AG04450 (cell line): ENCODE measurements around the gene TP53I3. TPM values are rescaled to one million over a fixed set of nuclear protein-coding genes. Genes with fewer than 3 reads are reported as not detected.

Experiments
- CTCF ChIA-PET: fragments of 300-600, 350-600 bp; formaldehyde crosslinking; extraction: SDS; loops from one replicate; lab custom pipeline; 2022; ENCODE audit warnings: antibody characterized with exemption, inconsistent platforms; lab: Charles Lee
- POLR2A ChIA-PET: fragments of 350-600 bp; formaldehyde crosslinking; extraction: SDS; loops from one replicate; lab custom pipeline; 2021; ENCODE audit warnings: antibody characterized with exemption, inconsistent platforms; lab: Yijun Ruan, JAX
- DNase-seq: peaks from one replicate; pipeline ENCODE4 v3.0.0-alpha.2; 2011; ENCODE audit warnings: low read depth, low spot score
- H3K27ac ChIP-seq: one replicate; pipeline ENCODE4 v1.5.1; 2012; ENCODE audit warnings: low read depth, low read length, control low read depth
- H3K27me3 ChIP-seq: one replicate; pipeline ENCODE4 v1.6.0; 2012; ENCODE audit warnings: low read length; ENCODE audit not compliant: control insufficient read depth, insufficient read depth
- H3K4me3 ChIP-seq: 2 replicates; pipeline ENCODE4 v1.5.1; 2011; ENCODE audit warnings: mild to moderate bottlenecking, low read depth, low read length, control low read depth
- H3K9me3 ChIP-seq: 2 replicates; pipeline ENCODE4 v1.5.1; 2012; ENCODE audit warnings: low read length; ENCODE audit not compliant: control insufficient read depth, insufficient read depth
- polyA plus RNA-seq: library from polyadenylated mRNA; depleted of rRNA; stranded (reverse); fragments of >200 nt; gene quantifications from 2 replicates; pipeline ENCODE4 v1.2.3, GENCODE V29; 2011
- TF ChIP-seq, protein P1 (sequence below): IDR thresholded peaks from 2 replicates; pipeline ENCODE4 v1.5.1; 2011; ENCODE audit warnings: low read depth, low read length, control low read depth, inconsistent platforms

TP53I3 gene
- polyA plus RNA-seq, 1 experiment: 44.6 TPM

- TF ChIP-seq, protein P1, sequence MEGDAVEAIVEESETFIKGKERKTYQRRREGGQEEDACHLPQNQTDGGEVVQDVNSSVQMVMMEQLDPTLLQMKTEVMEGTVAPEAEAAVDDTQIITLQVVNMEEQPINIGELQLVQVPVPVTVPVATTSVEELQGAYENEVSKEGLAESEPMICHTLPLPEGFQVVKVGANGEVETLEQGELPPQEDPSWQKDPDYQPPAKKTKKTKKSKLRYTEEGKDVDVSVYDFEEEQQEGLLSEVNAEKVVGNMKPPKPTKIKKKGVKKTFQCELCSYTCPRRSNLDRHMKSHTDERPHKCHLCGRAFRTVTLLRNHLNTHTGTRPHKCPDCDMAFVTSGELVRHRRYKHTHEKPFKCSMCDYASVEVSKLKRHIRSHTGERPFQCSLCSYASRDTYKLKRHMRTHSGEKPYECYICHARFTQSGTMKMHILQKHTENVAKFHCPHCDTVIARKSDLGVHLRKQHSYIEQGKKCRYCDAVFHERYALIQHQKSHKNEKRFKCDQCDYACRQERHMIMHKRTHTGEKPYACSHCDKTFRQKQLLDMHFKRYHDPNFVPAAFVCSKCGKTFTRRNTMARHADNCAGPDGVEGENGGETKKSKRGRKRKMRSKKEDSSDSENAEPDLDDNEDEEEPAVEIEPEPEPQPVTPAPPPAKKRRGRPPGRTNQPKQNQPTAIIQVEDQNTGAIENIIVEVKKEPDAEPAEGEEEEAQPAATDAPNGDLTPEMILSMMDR: no peak
- Histone ChIP-seq H3K27ac (no peak overlapping the region), H3K9me3 (no peaks in the 10 kb centered on the region; the same call in 1 of the 2 replicates), H3K4me3 (no peak overlapping the region), H3K27me3 (no peaks in the 10 kb centered on the region)
- ChIA-PET POLR2A (interaction anchor here (1.3 kb wide), 1 partner anchor 17 kb away, joined by 4 read pairs; no protein-coding TSS in a partner anchor), CTCF (no interaction called here)
- DNase-seq: no peak
These were observed 22.7 kb upstream of the TP53I3 start for GRCh38 chr2:24107336-24107735.

DNA sequence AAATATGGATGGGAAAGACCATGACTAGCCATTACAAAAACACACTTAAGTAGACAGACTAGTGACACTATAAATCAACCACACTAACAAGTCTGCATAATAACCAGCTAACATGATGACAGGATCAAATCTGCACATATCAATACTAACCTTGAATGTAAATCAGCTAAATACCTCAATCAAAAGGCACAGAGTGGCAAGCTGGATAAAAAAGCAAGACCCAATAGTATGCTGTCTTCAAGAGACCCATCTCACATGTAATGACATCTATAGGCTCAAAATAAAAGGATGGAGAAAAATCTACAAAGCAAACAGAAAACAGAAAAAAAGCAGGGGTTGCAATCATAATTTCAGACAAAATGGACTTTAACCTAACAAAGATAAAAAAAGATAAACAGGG, 22.2 kb upstream of the TP53I3 start:
- H3K4me3 ChIP-seq: no peak overlapping the region
- ChIA-PET POLR2A (no interaction called here), CTCF (interaction anchor here (0.6 kb wide), 1 partner anchor 231 kb away, joined by 8 read pairs; no protein-coding TSS in a partner anchor)
- H3K27me3 ChIP-seq: no peaks in the 10 kb centered on the region
- DNase-seq: no peak
- H3K27ac ChIP-seq: no peak overlapping the region
- TF ChIP-seq, protein P1: no peak
- H3K9me3 ChIP-seq: no peaks in the 10 kb centered on the region; the same call in 1 of the 2 replicates

DNA sequence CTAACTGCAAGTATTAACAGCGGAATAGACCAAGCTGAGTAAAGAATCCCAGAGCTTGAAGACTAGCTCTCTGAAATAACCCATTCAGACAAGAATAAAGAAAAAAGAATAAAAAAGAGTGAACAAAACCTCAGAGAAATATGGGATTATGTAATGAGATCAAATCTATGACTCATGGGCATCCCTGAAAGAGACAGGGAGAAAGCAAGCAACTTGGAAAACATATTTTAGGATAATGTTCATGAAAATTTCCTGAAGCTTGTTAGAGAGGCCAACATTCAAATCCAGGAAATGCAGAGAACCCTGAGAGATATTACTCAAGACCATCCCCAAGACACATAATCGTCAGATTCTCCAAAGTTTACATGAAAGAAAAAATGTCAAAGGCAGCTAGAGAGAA, 21.2 kb upstream of the TP53I3 start:
- TF ChIP-seq, protein P1: no peak
- no peak overlapping the region for H3K27ac ChIP-seq
- POLR2A ChIA-PET: interaction anchor here (0.7 kb wide), 1 partner anchor 1256 kb away, joined by 9 read pairs; no protein-coding TSS in a partner anchor
- no peak for DNase-seq
- CTCF ChIA-PET: interaction anchor here (1.0 to 2.0 kb wide), 2 partner anchors 22 to 179 kb away, joined by 3 to 10 read pairs; partner anchors contain the start of genes ATAD2B and TP53I3
- H3K9me3 ChIP-seq: no peaks in the 10 kb centered on the region; the same call in 1 of the 2 replicates
- no peak overlapping the region for H3K4me3 ChIP-seq
- no peaks in the 10 kb centered on the region for H3K27me3 ChIP-seq

DNA sequence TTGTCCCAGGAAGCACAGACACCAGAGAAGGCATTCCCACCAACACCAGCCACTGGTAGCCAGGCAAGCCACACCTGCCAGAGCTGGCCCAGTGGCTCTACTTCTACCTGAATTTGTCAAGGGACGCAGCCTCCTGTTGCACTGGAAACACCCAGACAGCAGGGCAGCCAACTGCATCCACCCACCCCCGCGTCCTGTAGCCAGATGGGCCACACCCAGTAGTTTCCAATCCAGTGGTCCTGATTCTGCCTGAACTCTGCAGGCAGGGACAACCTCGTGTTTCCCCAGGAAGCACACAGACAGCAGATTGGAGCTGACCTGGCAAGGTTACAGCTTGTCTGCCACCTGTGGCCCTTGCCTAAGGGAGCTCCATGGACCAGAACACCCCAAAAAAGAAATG, 20.3 kb upstream of the TP53I3 start:
- CTCF ChIA-PET: interaction anchor here (2.0 kb wide), 1 partner anchor 21 kb away, joined by 10 read pairs; the partner anchor contains the start of gene TP53I3
- no peaks in the 10 kb centered on the region; the same call in 1 of the 2 replicates for H3K9me3 ChIP-seq
- POLR2A ChIA-PET: no interaction called here

GRCh38 chr2:24104110-24104650, 19.5 kb upstream of the TP53I3 start:
- ChIA-PET CTCF (no interaction called here), POLR2A (no interaction called here)
- no peak for DNase-seq
- TF ChIP-seq, protein P1: no peak
- no peak overlapping the region for H3K4me3 ChIP-seq
- H3K9me3 ChIP-seq: no peaks in the 10 kb centered on the region; the same call in 1 of the 2 replicates
- no peak overlapping the region for H3K27ac ChIP-seq
- no peaks in the 10 kb centered on the region for H3K27me3 ChIP-seq

More for the DNA sequence above, 20.3 kb upstream of the TP53I3 start:
- TF ChIP-seq, protein P1: no peak
- H3K27me3 ChIP-seq: no peaks in the 10 kb centered on the region
- no peak for DNase-seq
- no peak overlapping the region for H3K4me3 ChIP-seq
- H3K27ac ChIP-seq: no peak overlapping the region
